Endothelial cell of umbilical vein (primary cell): ENCODE results near the gene PRKCQ.

Source experiments
- CTCF ChIP-seq, 2 donors: IDR thresholded peaks; 1 replicate in 1 of 2; 2 replicates in 1 of 2; pipeline ENCODE4 v1.5.1; 2011; ENCODE audit warnings: low read length in 2 of 2, mild to moderate bottlenecking in 2 of 2, moderate library complexity in 2 of 2, control low read depth in 1 of 2, inconsistent platforms in 1 of 2, low read depth in 1 of 2; ENCODE audit not compliant: insufficient read depth in 1 of 2; ENCODE audit errors: extremely low read depth in 1 of 2
- EZH2 ChIP-seq: IDR thresholded peaks from 2 replicates; pipeline ENCODE4 v1.6.1; 2012; ENCODE audit warnings: borderline replicate concordance, low read depth, mild to moderate bottlenecking, moderate library complexity, low read length, inconsistent platforms; ENCODE audit not compliant: severe bottlenecking
- GATA2 ChIP-seq: IDR thresholded peaks from 2 replicates; pipeline ENCODE4 v1.7.0; 2011; ENCODE audit warnings: low read depth, mild to moderate bottlenecking, moderate library complexity, mixed read lengths, low read length; ENCODE audit not compliant: insufficient read length, insufficient read depth
- JUN ChIP-seq: IDR thresholded peaks from 2 replicates; pipeline ENCODE4 v1.6.1; 2011; ENCODE audit warnings: borderline replicate concordance, low read depth; ENCODE audit not compliant: insufficient read length, insufficient read depth
- MAX ChIP-seq: IDR thresholded peaks from 2 replicates; pipeline ENCODE4 v1.6.1; 2011; ENCODE audit not compliant: insufficient read depth, insufficient read length
- MYC ChIP-seq: IDR thresholded peaks from one replicate; pipeline ENCODE4 v1.6.1; 2011; ENCODE audit warnings: mild to moderate bottlenecking, low read depth, low read length
- POLR2A ChIP-seq: IDR thresholded peaks from 2 replicates; pipeline ENCODE4 v1.6.1; 2012; ENCODE audit warnings: low read depth, mild to moderate bottlenecking, control low read depth, low read length
- POLR2AphosphoS5 ChIP-seq: IDR thresholded peaks from 2 replicates; pipeline ENCODE4 v1.6.1; 2012; ENCODE audit warnings: low read depth, mild to moderate bottlenecking, control low read depth, low read length, moderate library complexity; ENCODE audit not compliant: insufficient read depth

- TF ChIP-seq CTCF (IDR thresholded peaks at IDR 0.05; ENCODE audit: extremely low read depth in 1 of 2, insufficient read depth in 1 of 2, low read depth in 1 of 2, low read length in 2 of 2) (no peak), POLR2A (no peak), MYC (no peak), MAX (no peak), EZH2 (no peak), GATA2 (no peak), JUN (no peak), POLR2AphosphoS5 (no peak)
These were observed 15.4 kb upstream of the PRKCQ start for GRCh38 chr10:6595499-6595898.
